Fibroblast of upper back skin (primary cell): ENCODE measurements around the gene MOB3C.
"Not testable (repeated sequence)": the region's sequence is repeated elsewhere in the genome, so short reads cannot be mapped to it uniquely, and the experiment has no call there.

ENCODE experiments used
- DNase-seq: peaks from one replicate; pipeline ENCODE4 v3.0.0-alpha.2; 2013

The MOB3C gene

GRCh38 chr1:46616277-46617107, at the start of gene MOB3C:
TSS of gene MOB3C (minus strand) at chr1:46616811. CDS start at chr1:46613321, 3,490 bp downstream.
- peak; percentile 80 for DNase-seq

GRCh38 chr1:46665983-46666382, 49.4 kb upstream of the MOB3C start:
- DNase-seq: no peak

GRCh38 chr1:46662919-46663318, 46.3 kb upstream of the MOB3C start:
- DNase-seq: not testable (repeated sequence)

- not testable (repeated sequence) for DNase-seq
Observed at GRCh38 chr1:46660116-46660515, 43.5 kb upstream of the MOB3C start.

- DNase-seq: no peak
Observed at GRCh38 chr1:46659307-46659870, 42.8 kb upstream of the MOB3C start.

GRCh38 chr1:46657775-46658174, 41.2 kb upstream of the MOB3C start:
- DNase-seq: no peak

GRCh38 chr1:46656643-46657042, 40.0 kb upstream of the MOB3C start:
- DNase-seq: no peak

GRCh38 chr1:46655848-46656247, 39.2 kb upstream of the MOB3C start:
- DNase-seq: no peak

- not testable (repeated sequence) for DNase-seq
Observed at GRCh38 chr1:46654698-46655097, 38.1 kb upstream of the MOB3C start.

- no peak for DNase-seq
Observed at GRCh38 chr1:46654012-46654411, 37.4 kb upstream of the MOB3C start.

GRCh38 chr1:46653405-46653958, 36.9 kb upstream of the MOB3C start:
- DNase-seq: peak; percentile 17

GRCh38 chr1:46652321-46653100, 35.9 kb upstream of the MOB3C start:
- DNase-seq: no peak

- not testable (repeated sequence) for DNase-seq
Observed at GRCh38 chr1:46651152-46651551, 34.5 kb upstream of the MOB3C start.

- DNase-seq: no peak
Observed at GRCh38 chr1:46650491-46650890, 33.9 kb upstream of the MOB3C start.

GRCh38 chr1:46649764-46650163, 33.2 kb upstream of the MOB3C start:
- no peak for DNase-seq

GRCh38 chr1:46647611-46648010, 31.0 kb upstream of the MOB3C start:
- DNase-seq: no peak

GRCh38 chr1:46646844-46647243, 30.2 kb upstream of the MOB3C start:
- no peak for DNase-seq

GRCh38 chr1:46646331-46646730, 29.7 kb upstream of the MOB3C start:
- DNase-seq: no peak

- no peak for DNase-seq
Observed at GRCh38 chr1:46645815-46646214, 29.2 kb upstream of the MOB3C start.

- peak; percentile 83 for DNase-seq
Observed at GRCh38 chr1:46643368-46643775, 26.8 kb upstream of the MOB3C start.

- DNase-seq: no peak
Observed at GRCh38 chr1:46642115-46642680, 25.6 kb upstream of the MOB3C start.

- DNase-seq: no peak
Observed at GRCh38 chr1:46639547-46639946, 22.9 kb upstream of the MOB3C start.

- no peak for DNase-seq
Observed at GRCh38 chr1:46638921-46639320, 22.3 kb upstream of the MOB3C start.
